Measurements from ENCODE around the gene IVNS1ABP. TPM values are rescaled to one million over a fixed set of nuclear protein-coding genes. Genes with fewer than 3 reads are reported as not detected.

IVNS1ABP gene
- total RNA-seq, 4 donors from 2014 or later: 41.8 to 125 (median 66.7) TPM

DNA sequence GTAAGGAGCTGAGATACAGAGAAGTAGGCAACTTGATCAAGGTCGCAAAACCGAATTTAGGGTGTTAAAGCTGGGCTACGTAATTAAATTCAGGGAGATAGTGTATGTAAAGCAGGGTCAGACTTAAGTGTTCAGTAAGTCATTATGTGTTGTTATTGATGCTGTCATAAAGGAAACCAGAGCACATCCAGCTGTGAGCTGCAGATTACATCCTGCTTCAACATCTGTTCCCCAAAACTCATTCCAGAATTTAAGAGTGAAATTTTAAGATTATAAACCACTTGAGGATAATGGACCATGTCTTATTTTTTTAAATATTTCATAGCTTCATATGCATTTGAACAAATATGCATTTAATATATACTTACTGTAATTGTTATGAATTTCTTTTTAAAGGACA lies 49.7 kb downstream of the IVNS1ABP start:
- Histone ChIP-seq H3K9me3 (no peaks in the 10 kb centered on the region), H3K27me3 (no peaks in the 10 kb centered on the region), H3K4me3 (no peak overlapping the region), H3K27ac (no peak overlapping the region), H3K36me3 (no peaks in the 10 kb centered on the region), H3K4me1 (peaks cover 0 to 8% (median 0%) of the 10 kb centered on the region in 4 donors)
- DNase-seq (ENCODE audit: low spot score in 2 of 2): no peak
- 42 to 48% methylated on average over 3 of the region's 3 CpGs for WGBS, 2 donors
- TF ChIP-seq, protein P1, sequence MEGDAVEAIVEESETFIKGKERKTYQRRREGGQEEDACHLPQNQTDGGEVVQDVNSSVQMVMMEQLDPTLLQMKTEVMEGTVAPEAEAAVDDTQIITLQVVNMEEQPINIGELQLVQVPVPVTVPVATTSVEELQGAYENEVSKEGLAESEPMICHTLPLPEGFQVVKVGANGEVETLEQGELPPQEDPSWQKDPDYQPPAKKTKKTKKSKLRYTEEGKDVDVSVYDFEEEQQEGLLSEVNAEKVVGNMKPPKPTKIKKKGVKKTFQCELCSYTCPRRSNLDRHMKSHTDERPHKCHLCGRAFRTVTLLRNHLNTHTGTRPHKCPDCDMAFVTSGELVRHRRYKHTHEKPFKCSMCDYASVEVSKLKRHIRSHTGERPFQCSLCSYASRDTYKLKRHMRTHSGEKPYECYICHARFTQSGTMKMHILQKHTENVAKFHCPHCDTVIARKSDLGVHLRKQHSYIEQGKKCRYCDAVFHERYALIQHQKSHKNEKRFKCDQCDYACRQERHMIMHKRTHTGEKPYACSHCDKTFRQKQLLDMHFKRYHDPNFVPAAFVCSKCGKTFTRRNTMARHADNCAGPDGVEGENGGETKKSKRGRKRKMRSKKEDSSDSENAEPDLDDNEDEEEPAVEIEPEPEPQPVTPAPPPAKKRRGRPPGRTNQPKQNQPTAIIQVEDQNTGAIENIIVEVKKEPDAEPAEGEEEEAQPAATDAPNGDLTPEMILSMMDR (IDR thresholded peaks at IDR 0.05): no peak
- TF ChIP-seq EP300 (IDR thresholded peaks at IDR 0.05): no peak
- TF ChIP-seq POLR2A (IDR thresholded peaks at IDR 0.05): no peak

DNA sequence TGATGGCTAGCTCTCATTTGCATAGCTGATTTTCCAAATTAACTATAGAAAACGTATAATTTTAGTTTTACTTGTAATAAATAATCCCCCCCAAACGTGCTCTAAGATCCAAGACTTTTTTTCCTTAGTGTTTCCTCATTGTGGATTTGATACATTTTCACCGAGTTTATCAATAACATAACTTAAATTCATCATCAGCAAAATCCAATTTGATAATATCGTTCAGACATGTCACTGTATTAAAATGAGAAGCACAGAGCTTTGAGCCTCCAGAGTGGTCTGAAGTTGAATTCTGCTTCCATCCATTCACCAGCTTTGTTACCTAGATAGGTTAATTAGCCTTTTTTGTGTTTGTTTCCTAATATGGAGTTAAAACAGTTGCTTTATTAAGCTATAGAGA lies 51.7 kb downstream of the IVNS1ABP start:
- 95 to 98% methylated on average over 4 of the region's 4 CpGs for WGBS, 2 donors
- TF ChIP-seq POLR2A (IDR thresholded peaks at IDR 0.05) (no peak), EP300 (IDR thresholded peaks at IDR 0.05) (no peak)
- TF ChIP-seq, protein P1 (IDR thresholded peaks at IDR 0.05): no peak
- Histone ChIP-seq H3K36me3 (no peaks in the 10 kb centered on the region), H3K27ac (no peak overlapping the region), H3K4me1 (peaks cover 0 to 8% (median 0%) of the 10 kb centered on the region in 4 donors), H3K4me3 (no peak overlapping the region), H3K27me3 (no peaks in the 10 kb centered on the region), H3K9me3 (no peaks in the 10 kb centered on the region)
- DNase-seq (ENCODE audit: low spot score in 2 of 2): no peak

DNA sequence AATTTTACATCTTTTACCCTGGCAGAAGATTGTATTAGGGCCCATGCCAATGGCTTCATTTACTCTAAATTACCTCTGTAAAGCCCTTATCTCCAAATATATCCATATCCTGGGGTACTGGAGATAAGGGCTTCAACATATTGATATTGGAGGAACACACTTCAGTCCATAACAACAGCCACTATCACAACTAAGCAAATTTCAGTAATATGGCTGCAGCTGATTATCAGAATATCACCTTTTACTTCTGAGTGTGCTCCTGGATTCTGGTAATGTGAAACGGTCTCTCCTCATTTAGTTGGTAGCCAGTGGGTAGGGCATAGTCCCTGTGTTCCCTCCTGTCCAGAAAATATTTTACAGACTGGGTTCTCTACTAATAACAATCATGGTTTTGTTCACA lies 53.3 kb downstream of the IVNS1ABP start:
- TF ChIP-seq, protein P1 (IDR thresholded peaks at IDR 0.05): no peak
- TF ChIP-seq EP300 (IDR thresholded peaks at IDR 0.05): no peak
- TF ChIP-seq POLR2A (IDR thresholded peaks at IDR 0.05): no peak

DNA sequence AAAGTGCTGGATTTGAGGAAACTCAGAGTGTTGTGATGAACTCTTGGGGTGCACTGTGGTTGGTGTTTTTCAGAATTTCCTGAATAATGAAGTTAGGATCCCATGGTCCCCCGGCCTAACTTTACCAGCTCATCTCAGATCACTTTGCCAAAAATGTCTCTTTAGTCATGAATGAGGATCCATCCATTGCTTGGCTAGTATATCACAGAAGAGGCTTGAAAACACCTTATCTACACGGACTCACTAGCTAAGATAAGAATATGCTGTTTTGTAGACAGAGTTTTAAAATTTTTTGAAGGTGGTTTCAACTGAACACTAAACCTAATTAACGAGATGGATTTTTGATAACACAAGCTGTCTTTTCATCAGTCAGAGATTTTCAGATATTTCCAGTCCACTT lies 53.8 kb downstream of the IVNS1ABP start:
- no peaks in the 10 kb centered on the region for H3K9me3 ChIP-seq
- WGBS, 2 donors: 92 to 93% methylated on average over 3 of the region's 3 CpGs
- no peak for DNase-seq (ENCODE audit: low spot score in 2 of 2)
- no peaks in the 10 kb centered on the region for H3K27me3 ChIP-seq
- no peak overlapping the region for H3K4me3 ChIP-seq
- H3K4me1 ChIP-seq: peaks cover 0 to 12% (median 0%) of the 10 kb centered on the region in 4 donors
- H3K27ac ChIP-seq: no peak overlapping the region
- no peaks in the 10 kb centered on the region for H3K36me3 ChIP-seq
- TF ChIP-seq POLR2A (IDR thresholded peaks at IDR 0.05) (no peak), EP300 (IDR thresholded peaks at IDR 0.05) (no peak)
- TF ChIP-seq, protein P1 (IDR thresholded peaks at IDR 0.05): no peak

More for the DNA sequence above, 53.3 kb downstream of the IVNS1ABP start:
- Histone ChIP-seq H3K9me3 (no peaks in the 10 kb centered on the region), H3K4me1 (peaks cover 0 to 16% (median 0%) of the 10 kb centered on the region in 4 donors), H3K27me3 (no peaks in the 10 kb centered on the region), H3K4me3 (no peak overlapping the region), H3K36me3 (no peaks in the 10 kb centered on the region), H3K27ac (no peak overlapping the region)
- DNase-seq (ENCODE audit: low spot score in 2 of 2): no peak
- 83 to 95% methylated on average over 1 of the region's 1 CpG for WGBS, 2 donors

DNA sequence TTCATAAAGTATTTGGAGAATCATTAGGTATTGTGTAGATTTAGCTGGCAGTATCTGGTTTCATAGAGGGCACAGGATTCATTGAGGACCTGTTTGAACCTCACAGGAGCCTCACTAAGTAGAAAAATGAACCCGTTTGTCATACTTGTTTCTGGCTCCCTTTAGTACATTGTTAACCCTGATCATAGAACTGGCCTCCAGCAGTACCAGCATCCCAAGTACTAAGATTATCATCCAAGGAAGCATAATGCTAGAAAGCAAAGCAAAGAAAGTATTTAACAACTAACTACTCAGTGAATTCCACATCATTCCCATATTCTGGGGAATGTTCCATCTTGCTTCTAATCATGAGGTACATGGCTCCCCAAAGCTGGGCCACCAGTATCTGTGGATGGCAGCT lies 54.9 kb downstream of the IVNS1ABP start:
- no peak overlapping the region for H3K27ac ChIP-seq
- H3K4me1 ChIP-seq: peaks cover 0 to 8% (median 0%) of the 10 kb centered on the region in 4 donors
- DNase-seq (ENCODE audit: low spot score in 2 of 2): no peak
- no peaks in the 10 kb centered on the region for H3K36me3 ChIP-seq
- no peak overlapping the region for H3K4me3 ChIP-seq
- TF ChIP-seq, protein P1 (IDR thresholded peaks at IDR 0.05): no peak
- TF ChIP-seq EP300 (IDR thresholded peaks at IDR 0.05) (no peak), POLR2A (IDR thresholded peaks at IDR 0.05) (no peak)
- 91 to 100% methylated on average over 1 of the region's 1 CpG for WGBS, 2 donors
- H3K9me3 ChIP-seq: no peaks in the 10 kb centered on the region
- H3K27me3 ChIP-seq: no peaks in the 10 kb centered on the region

All from tibial nerve (tissue), 4 donors.